ENCODE results near the gene NUDT17.

Gene NUDT17

GRCh38 chr1:145849356-145850160 lies 4.1 kb downstream of the NUDT17 start:
- no peak overlapping the region for H3K18ac ChIP-seq (ENCODE audit: low read length)

GRCh38 chr1:145855426-145855948 lies 10.1 kb downstream of the NUDT17 start:
- Histone ChIP-seq H3K4me2 (ENCODE audit: low read length) (no peak overlapping the region), H2BK15ac (replicated peaks; ENCODE audit: low read depth) (no peak overlapping the region), H3K56ac (ENCODE audit: low read length) (no peak overlapping the region), H3K27ac (ENCODE audit: low read depth, low read length) (no peak overlapping the region), H3K36me3 (ENCODE audit: control insufficient read depth, insufficient read depth, low read length) (peaks cover 26% of the 10 kb centered on the region), H3K27me3 (ENCODE audit: insufficient read depth, low read length, poor library complexity) (no peaks in the 10 kb centered on the region), H4K5ac (ENCODE audit: low read length) (no peak overlapping the region), H3K9ac (ENCODE audit: low read length) (no peak overlapping the region), H3K79me2 (ENCODE audit: control insufficient read depth, insufficient read depth, low read length) (peaks cover 2% of the 10 kb centered on the region), H3K4me3 (ENCODE audit: low read length) (no peak overlapping the region), H2BK5ac (ENCODE audit: low read length) (no peak overlapping the region), H4K8ac (ENCODE audit: low read depth, low read length) (no peak overlapping the region), H3K4ac (ENCODE audit: low read depth, low read length) (no peak overlapping the region), H3K18ac (ENCODE audit: low read length) (no peak overlapping the region), H2BK120ac (ENCODE audit: low read depth, low read length) (no peak overlapping the region), H3K23ac (ENCODE audit: low read length) (no peak overlapping the region), H2AK5ac (ENCODE audit: low read length) (no peak overlapping the region), H3K79me1 (ENCODE audit: low read length) (peaks cover 9% of the 10 kb centered on the region), H3K4me1 (ENCODE audit: control insufficient read depth, low read depth, low read length) (peaks cover 5% of the 10 kb centered on the region)
- no CpG with 5 or more reads among the region's 7 CpGs for WGBS (ENCODE audit: extremely low coverage, insufficient coverage, low lambda C conversion rate)
- DNase-seq: no peak

More at GRCh38 chr1:145849356-145850160, 4.1 kb downstream of the NUDT17 start:
- Histone ChIP-seq H3K79me1 (ENCODE audit: low read length) (no peaks in the 10 kb centered on the region), H3K56ac (ENCODE audit: low read length) (no peak overlapping the region), H2AK5ac (ENCODE audit: low read length) (no peak overlapping the region), H3K4me1 (ENCODE audit: control insufficient read depth, low read depth, low read length) (no peaks in the 10 kb centered on the region), H3K79me2 (ENCODE audit: control insufficient read depth, insufficient read depth, low read length) (no peaks in the 10 kb centered on the region), H4K8ac (ENCODE audit: low read depth, low read length) (no peak overlapping the region), H3K36me3 (ENCODE audit: control insufficient read depth, insufficient read depth, low read length) (peaks cover 16% of the 10 kb centered on the region), H2BK5ac (ENCODE audit: low read length) (no peak overlapping the region), H2BK120ac (ENCODE audit: low read depth, low read length) (no peak overlapping the region), H3K4me2 (ENCODE audit: low read length) (no peak overlapping the region), H3K9ac (ENCODE audit: low read length) (no peak overlapping the region), H4K5ac (ENCODE audit: low read length) (no peak overlapping the region), H3K23ac (ENCODE audit: low read length) (no peak overlapping the region), H3K4ac (ENCODE audit: low read depth, low read length) (no peak overlapping the region), H3K4me3 (ENCODE audit: low read length) (no peak overlapping the region), H3K27me3 (ENCODE audit: insufficient read depth, low read length, poor library complexity) (no peaks in the 10 kb centered on the region), H2BK15ac (replicated peaks; ENCODE audit: low read depth) (no peak overlapping the region), H3K27ac (ENCODE audit: low read depth, low read length) (no peak overlapping the region)
- DNase-seq: peak; percentile 50
- WGBS (ENCODE audit: extremely low coverage, insufficient coverage, low lambda C conversion rate): no CpG with 5 or more reads among the region's 15 CpGs

DNA sequence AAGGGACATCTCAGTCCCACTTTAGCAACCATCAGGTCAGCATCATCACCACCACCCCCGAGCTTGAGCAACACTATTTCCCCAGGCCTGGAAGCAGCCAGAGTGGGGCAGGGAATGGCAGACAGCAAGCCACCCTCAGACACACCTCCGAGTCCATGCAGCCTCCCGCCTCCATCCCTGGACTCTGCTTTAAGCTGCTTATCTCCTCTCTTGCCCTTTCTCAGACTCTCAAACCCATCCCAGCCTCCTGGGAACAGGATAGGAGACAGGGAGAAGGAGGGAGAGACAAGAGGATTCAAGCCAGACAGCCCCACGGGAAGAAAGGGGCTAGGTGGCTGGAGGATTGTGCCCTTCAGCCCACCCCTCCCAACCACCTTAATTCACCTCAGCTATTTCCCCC lies 11.7 kb downstream of the NUDT17 start:
- Histone ChIP-seq H3K4me3 (ENCODE audit: low read length) (no peak overlapping the region), H3K9ac (ENCODE audit: low read length) (no peak overlapping the region), H4K5ac (ENCODE audit: low read length) (no peak overlapping the region), H3K27me3 (ENCODE audit: insufficient read depth, low read length, poor library complexity) (no peaks in the 10 kb centered on the region), H3K4ac (ENCODE audit: low read depth, low read length) (no peak overlapping the region), H3K18ac (ENCODE audit: low read length) (no peak overlapping the region), H3K79me1 (ENCODE audit: low read length) (peaks cover 9% of the 10 kb centered on the region), H2BK5ac (ENCODE audit: low read length) (no peak overlapping the region), H2AK5ac (ENCODE audit: low read length) (no peak overlapping the region), H2BK15ac (replicated peaks; ENCODE audit: low read depth) (no peak overlapping the region), H3K56ac (ENCODE audit: low read length) (no peak overlapping the region), H3K36me3 (ENCODE audit: control insufficient read depth, insufficient read depth, low read length) (peaks cover 25% of the 10 kb centered on the region), H3K4me1 (ENCODE audit: control insufficient read depth, low read depth, low read length) (peaks cover 5% of the 10 kb centered on the region), H2BK120ac (ENCODE audit: low read depth, low read length) (no peak overlapping the region), H3K4me2 (ENCODE audit: low read length) (no peak overlapping the region), H3K79me2 (ENCODE audit: control insufficient read depth, insufficient read depth, low read length) (peaks cover 2% of the 10 kb centered on the region), H3K27ac (ENCODE audit: low read depth, low read length) (no peak overlapping the region), H3K23ac (ENCODE audit: low read length) (no peak overlapping the region), H4K8ac (ENCODE audit: low read depth, low read length) (no peak overlapping the region)
- no CpG with 5 or more reads among the region's 4 CpGs for WGBS (ENCODE audit: extremely low coverage, insufficient coverage, low lambda C conversion rate)
- no peak for DNase-seq

- no peak overlapping the region for H4K8ac ChIP-seq (ENCODE audit: low read depth, low read length)
- peak overlapping the region; percentile 88 for H2BK5ac ChIP-seq (ENCODE audit: low read length)
- peak overlapping the region; percentile 82 for H3K4me3 ChIP-seq (ENCODE audit: low read length)
- no peak overlapping the region for H2BK15ac ChIP-seq (replicated peaks; ENCODE audit: low read depth)
- H3K4me1 ChIP-seq (ENCODE audit: control insufficient read depth, low read depth, low read length): peaks cover 5% of the 10 kb centered on the region
- peaks cover 9% of the 10 kb centered on the region for H3K79me1 ChIP-seq (ENCODE audit: low read length)
- peak overlapping the region; percentile 61 for H3K4me2 ChIP-seq (ENCODE audit: low read length)
- H4K5ac ChIP-seq (ENCODE audit: low read length): no peak overlapping the region
- peak overlapping the region; percentile 96 for H3K56ac ChIP-seq (ENCODE audit: low read length)
- H2AK5ac ChIP-seq (ENCODE audit: low read length): no peak overlapping the region
- peak overlapping the region; percentile 88 for H3K9ac ChIP-seq (ENCODE audit: low read length)
- WGBS (ENCODE audit: extremely low coverage, insufficient coverage, low lambda C conversion rate): no CpG with 5 or more reads among the region's 35 CpGs
- peak overlapping the region; percentile 66 for H3K4ac ChIP-seq (ENCODE audit: low read depth, low read length)
- H3K79me2 ChIP-seq (ENCODE audit: control insufficient read depth, insufficient read depth, low read length): peaks cover 2% of the 10 kb centered on the region
- H2BK120ac ChIP-seq (ENCODE audit: low read depth, low read length): no peak overlapping the region
- H3K27me3 ChIP-seq (ENCODE audit: insufficient read depth, low read length, poor library complexity): no peaks in the 10 kb centered on the region
- H3K23ac ChIP-seq (ENCODE audit: low read length): no peak overlapping the region
- peak; percentile 91 for DNase-seq
- H3K27ac ChIP-seq (ENCODE audit: low read depth, low read length): peak overlapping the region; percentile 70
- H3K36me3 ChIP-seq (ENCODE audit: control insufficient read depth, insufficient read depth, low read length): peaks cover 22% of the 10 kb centered on the region
- H3K18ac ChIP-seq (ENCODE audit: low read length): peak overlapping the region; percentile 81
Observed at GRCh38 chr1:145858238-145858900, 12.9 kb downstream of the NUDT17 start.

- Histone ChIP-seq H2AK5ac (ENCODE audit: low read length) (no peak within 1 kb of the TSS), H3K27ac (ENCODE audit: low read depth, low read length) (peak within 1 kb of the TSS; percentile 70), H4K8ac (ENCODE audit: low read depth, low read length) (no peak within 1 kb of the TSS), H2BK120ac (ENCODE audit: low read depth, low read length) (no peak within 1 kb of the TSS), H3K4me3 (ENCODE audit: low read length) (peak within 1 kb of the TSS; percentile 82), H3K9ac (ENCODE audit: low read length) (peak within 1 kb of the TSS; percentile 90), H4K5ac (ENCODE audit: low read length) (no peak within 1 kb of the TSS), H2BK5ac (ENCODE audit: low read length) (peak within 1 kb of the TSS; percentile 88), H3K79me1 (ENCODE audit: low read length) (peaks cover 9% of the 10 kb centered on the region), H3K27me3 (ENCODE audit: insufficient read depth, low read length, poor library complexity) (no peaks in the 10 kb centered on the region), H3K36me3 (ENCODE audit: control insufficient read depth, insufficient read depth, low read length) (peaks cover 18% of the 10 kb centered on the region), H3K23ac (ENCODE audit: low read length) (no peak within 1 kb of the TSS), H3K4ac (ENCODE audit: low read depth, low read length) (peak within 1 kb of the TSS; percentile 66), H3K18ac (ENCODE audit: low read length) (peak within 1 kb of the TSS; percentile 81), H3K56ac (ENCODE audit: low read length) (peak within 1 kb of the TSS; percentile 96), H3K79me2 (ENCODE audit: control insufficient read depth, insufficient read depth, low read length) (peaks cover 2% of the 10 kb centered on the region), H3K4me1 (ENCODE audit: control insufficient read depth, low read depth, low read length) (peaks cover 5% of the 10 kb centered on the region), H2BK15ac (replicated peaks; ENCODE audit: low read depth) (no peak within 1 kb of the TSS), H3K4me2 (ENCODE audit: low read length) (peak within 1 kb of the TSS; percentile 61)
- no CpG with 5 or more reads among the region's 42 CpGs for WGBS (ENCODE audit: extremely low coverage, insufficient coverage, low lambda C conversion rate)
- DNase-seq: peak; percentile 98
Observed at GRCh38 chr1:145858901-145859490, 13.6 kb downstream of the NUDT17 start, which contains the start of gene PIAS3. TSS of gene PIAS3 (minus strand) at chr1:145859081. CDS start at chr1:145858990, 91 bp downstream.

Data from mesendoderm (in vitro differentiated cells).